GM12878 (cell line): Measurements from ENCODE around the gene FASN. TPM values are rescaled to one million over a fixed set of nuclear protein-coding genes. Genes with fewer than 3 reads are reported as not detected.
A peak's percentile ranks its signal among the peaks of the same experiment; 100 is the strongest.

Source experiments
- ATAC-seq: fragments of 200-7000 bp; cut with Tn5 transposase; 3 replicates; pipeline ENCODE4 v1.9.1; 2020; ENCODE audit warnings: mild to moderate bottlenecking, moderate library complexity
- BruUV-seq: library from RNA; stranded (reverse); fragments of 400-500 nt; replicated peaks from 2 replicates; lab custom pipeline; 2021; lab: Mats Ljungman, UMichigan
- CTCF ChIA-PET: fragments of 300-600 bp; sonication (Branson Sonifier 250); formaldehyde crosslinking; extraction: SDS; loops from one replicate; lab custom pipeline; 2021; ENCODE audit warnings: inconsistent platforms; lab: Yijun Ruan, JAX
- POLR2A ChIA-PET: fragments of 350-600 bp; formaldehyde crosslinking; extraction: SDS; loops from one replicate; lab custom pipeline; 2021; ENCODE audit warnings: inconsistent platforms; lab: Charles Lee
- RAD21 ChIA-PET: fragments of 300-600 bp; sonication (Branson Sonifier 250); formaldehyde crosslinking; loops from one replicate; lab custom pipeline; 2023; ENCODE audit warnings: antibody characterized with exemption; ENCODE audit not compliant: unreplicated experiment; lab: Charles Lee
- SMC1A ChIA-PET: fragments of 300-600 bp; sonication (Branson Sonifier 250); formaldehyde crosslinking; loops from one replicate; lab custom pipeline; 2023; ENCODE audit not compliant: unreplicated experiment, uncharacterized antibody; lab: Charles Lee
- DNase-seq: peaks from one replicate; pipeline ENCODE4 v3.0.0-alpha.2; 2011; ENCODE audit warnings: low read depth, low spot score
- FAIRE-seq: peaks from 3 replicates; lab custom pipeline; 2011; peaks lifted over from hg19 to GRCh38; lab: Jason Lieb, UNC
- H2AFZ ChIP-seq: 2 replicates; pipeline ENCODE4 v1.6.0; 2011; ENCODE audit warnings: low read depth, low read length, control low read depth; ENCODE audit not compliant: control insufficient read depth
- H3K27ac ChIP-seq: 2 replicates; pipeline ENCODE4 v1.5.1; 2011; ENCODE audit warnings: control low read depth; ENCODE audit not compliant: control insufficient read depth, insufficient read depth
- H3K27me3 ChIP-seq, 2 experiments: replicated peaks in 1 of 2; 2 replicates each; pipeline versions ENCODE4 v1.6.0 to v1.6.1; 2011; ENCODE audit warnings: low read length in 1 of 2; ENCODE audit not compliant: control insufficient read depth in 2 of 2, insufficient read depth in 2 of 2
- H3K36me3 ChIP-seq, 2 experiments: 2 replicates each; pipeline ENCODE4 v1.5.1; 2011; ENCODE audit warnings: low read length in 1 of 2; ENCODE audit not compliant: control insufficient read depth in 2 of 2, insufficient read depth in 2 of 2
- H3K4me1 ChIP-seq: 2 replicates; pipeline ENCODE4 v1.6.1; 2011; ENCODE audit warnings: mild to moderate bottlenecking, low read length, moderate library complexity, mixed read lengths; ENCODE audit not compliant: control insufficient read depth, insufficient read depth
- H3K4me2 ChIP-seq: 2 replicates; pipeline ENCODE4 v1.6.0; 2011; ENCODE audit warnings: control low read depth; ENCODE audit not compliant: control insufficient read depth, insufficient read depth
- H3K4me3 ChIP-seq: fragments of 200-600 bp; sonication (generic); 2 replicates; pipeline ENCODE4 v1.5.1; 2016
- H3K79me2 ChIP-seq: 2 replicates; pipeline ENCODE4 v1.6.0; 2011; ENCODE audit warnings: low read length; ENCODE audit not compliant: control insufficient read depth, insufficient read depth
- H3K9ac ChIP-seq: 2 replicates; pipeline ENCODE4 v1.8.0; 2011; ENCODE audit warnings: low read length, control low read depth, mixed read lengths; ENCODE audit not compliant: control insufficient read depth, insufficient read depth
- H3K9me3 ChIP-seq: replicated peaks from 3 replicates; pipeline ENCODE4 v1.5.1; 2011; ENCODE audit warnings: mild to moderate bottlenecking, low read length; ENCODE audit not compliant: control insufficient read depth, insufficient read depth
- H4K20me1 ChIP-seq: 2 replicates; pipeline ENCODE4 v1.6.0; 2011; ENCODE audit not compliant: control insufficient read depth, insufficient read depth
- CBX5 ChIP-seq: sonication (generic); IDR thresholded peaks from 2 replicates; pipeline ENCODE4 v1.6.1; 2016; ENCODE audit warnings: low read depth, moderate library complexity, mild to moderate bottlenecking, inconsistent platforms
- E4F1 ChIP-seq: fragments of 450-650 bp; IDR thresholded peaks from 2 replicates; pipeline ENCODE4 v1.6.1; 2018; ENCODE audit warnings: borderline replicate concordance, mild to moderate bottlenecking; ENCODE audit not compliant: partially characterized antibody
- IKZF2 ChIP-seq, 2 experiments: fragments of 450-650 bp; IDR thresholded peaks; 2 replicates each; pipeline ENCODE4 v1.6.1; 2017; ENCODE audit warnings: mild to moderate bottlenecking in 2 of 2, moderate library complexity in 2 of 2
- IRF4 ChIP-seq: IDR thresholded peaks from 2 replicates; pipeline ENCODE4 v1.6.1; 2011; ENCODE audit warnings: low read depth, low read length
- JUND ChIP-seq: IDR thresholded peaks from 2 replicates; pipeline ENCODE4 v1.6.1; 2012; ENCODE audit warnings: low read depth, mild to moderate bottlenecking, low read length, improper control_type of control experiment, moderate library complexity
- NKRF ChIP-seq: fragments of 450-650 bp; conservative IDR thresholded peaks from 2 replicates; pipeline ENCODE4 v1.6.1; 2017; ENCODE audit warnings: mild to moderate bottlenecking, moderate library complexity
- PBX3 ChIP-seq: IDR thresholded peaks from 2 replicates; pipeline ENCODE4 v1.6.1; 2011; ENCODE audit warnings: mild to moderate bottlenecking, low read depth, low read length, moderate library complexity; ENCODE audit not compliant: insufficient replicate concordance
- POLR2A ChIP-seq: IDR thresholded peaks from 2 replicates; pipeline ENCODE4 v1.6.1; 2011; ENCODE audit warnings: low read depth, mild to moderate bottlenecking, low read length
- POLR2AphosphoS2 ChIP-seq: IDR thresholded peaks from 2 replicates; pipeline ENCODE4 v1.6.1; 2011; ENCODE audit warnings: low read depth, mild to moderate bottlenecking, low read length, improper control_type of control experiment, moderate library complexity
- POLR2AphosphoS5 ChIP-seq: IDR thresholded peaks from 2 replicates; pipeline ENCODE4 v1.6.1; 2011; ENCODE audit warnings: mild to moderate bottlenecking, low read length, inconsistent platforms
- TCF3 ChIP-seq: IDR thresholded peaks from 2 replicates; pipeline ENCODE4 v1.6.1; 2012; ENCODE audit warnings: low read depth, mild to moderate bottlenecking, low read length, borderline replicate concordance; ENCODE audit not compliant: insufficient read depth
- YY1 ChIP-seq: IDR thresholded peaks from 2 replicates; pipeline ENCODE4 v1.6.1; 2011; ENCODE audit warnings: low read depth, mild to moderate bottlenecking, low read length
- ZNF687 ChIP-seq: fragments of 450-650 bp; IDR thresholded peaks from 2 replicates; pipeline ENCODE4 v1.6.1; 2017; ENCODE audit warnings: mild to moderate bottlenecking, moderate library complexity
- ZZZ3 ChIP-seq: IDR thresholded peaks from 2 replicates; pipeline ENCODE4 v1.6.1; 2011; ENCODE audit warnings: low read depth; ENCODE audit not compliant: control insufficient read depth, insufficient read length
- WGBS: methylation state at CpG from one replicate; pipeline ENCODE4 v1.1.6; 2016; ENCODE audit warnings: low lambda C conversion rate; ENCODE audit not compliant: insufficient replicate concordance, insufficient coverage; ENCODE audit errors: missing lambda C conversion rate; 5-methylcytosine and 5-hydroxymethylcytosine counted together
- in situ Hi-C: fragments of 300-500 bp; cut with MboI; formaldehyde crosslinking; loops from 9 replicates; pipeline ENCODE4 v1.14.3; 2018; ENCODE audit warnings: mixed read lengths
- intact Hi-C: fragments of 100-400 bp; cut with micrococcal nuclease; formaldehyde crosslinking; loops from one replicate; pipeline ENCODE4 v1.14.2; 2022; ENCODE audit not compliant: unreplicated experiment
- polyA plus RNA-seq, 11 experiments: library from polyadenylated mRNA; depleted of rRNA in 4 of 11; unstranded in 6 of 11; stranded (reverse) in 5 of 11; fragments of >200 nt; fragmentation: Nextera tagmentation in 4 of 11; fragmentation: Illumina TruSeq in 1 of 11; extraction: Ambion mirVana in 4 of 11; extraction: Trizol in 1 of 11; gene quantifications; 1 replicate in 1 of 11; 2 replicates in 10 of 11; pipeline versions ENCODE4 v1.2.1 to v1.2.3, GENCODE V29; 2011 to 2016; ENCODE audit warnings: inconsistent platforms in 2 of 11, missing spikeins in 2 of 11, low read depth in 1 of 11
- total RNA-seq, 4 experiments: library from RNA; depleted of rRNA in 3 of 4; stranded (reverse); fragments of >200 nt in 3 of 4; fragmentation: Illumina TruSeq in 1 of 4; extraction: Trizol in 1 of 4; gene quantifications; 2 replicates each; pipeline versions ENCODE4 v1.2.1 to v1.2.3, GENCODE V29; 2013 to 2021

FASN gene
- total and polyA plus RNA-seq, 10 of the 15 experiments (the other 5 are each of a cell fraction or from before 2014, with no cell fraction given) = 0.19 to 333 (median 30.4) TPM

GRCh38 chr17:82056729-82057621, 41.1 kb downstream of the FASN start:
- CTCF ChIA-PET = no interaction called here
- no peak for FAIRE-seq
- TF ChIP-seq PBX3 (no peak), POLR2AphosphoS5 (peak; percentile 55), POLR2A (peak; percentile 73), YY1 (no peak), ZNF687 (no peak), IKZF2 (IDR thresholded peaks at IDR 0.05) (no peak), IRF4 (no peak), POLR2AphosphoS2 (no peak), ZZZ3 (no peak), E4F1 (no peak), TCF3 (no peak), CBX5 (no peak), NKRF (no peak), JUND (no peak)

More at GRCh38 chr17:82056729-82057621, 41.1 kb downstream of the FASN start:
- ChIA-PET POLR2A (no interaction called here), RAD21 (no interaction called here), SMC1A (no interaction called here)
- in situ Hi-C loops = no loop called here
- no peaks in the 10 kb centered on the region for H4K20me1 ChIP-seq
- 70% methylated on average over 23 of the region's 29 CpGs for WGBS
- H3K79me2 ChIP-seq = peaks cover 14% of the 10 kb centered on the region
- intact Hi-C loops = no loop called here
- DNase-seq = no peak
- H3K4me3 ChIP-seq = no peak overlapping the region
- no peak overlapping the region for H2AFZ ChIP-seq
- peaks cover 3 to 36% of the 10 kb centered on the region in 2 experiments for H3K36me3 ChIP-seq
- no peaks in the 10 kb centered on the region for H3K9me3 ChIP-seq
- H3K27ac ChIP-seq = no peak overlapping the region
- H3K4me2 ChIP-seq = no peak overlapping the region
- H3K27me3 ChIP-seq = no peaks in the 10 kb centered on the region
- H3K9ac ChIP-seq = no peak overlapping the region
- TSS peak; percentile 33 for BruUV-seq
- peaks cover 4% of the 10 kb centered on the region for H3K4me1 ChIP-seq
- no peak for ATAC-seq
